A673 (cell line): ENCODE results near the gene VWA5B1. TPM values are rescaled to one million over a fixed set of nuclear protein-coding genes. Genes with fewer than 3 reads are reported as not detected.

Source experiments
- BruUV-seq: library from RNA; stranded (reverse); fragments of 400-500 nt; replicated peaks from 2 replicates; lab custom pipeline; 2021; lab: Mats Ljungman, UMichigan
- CTCF ChIA-PET: fragments of 300-600 bp; sonication (Branson Sonifier 250); formaldehyde crosslinking; loops from one replicate; lab custom pipeline; 2022; ENCODE audit warnings: antibody characterized with exemption; lab: Charles Lee
- POLR2A ChIA-PET: fragments of 300-600 bp; sonication (Branson Sonifier 250); formaldehyde crosslinking; loops from one replicate; lab custom pipeline; 2022; ENCODE audit warnings: antibody characterized with exemption; ENCODE audit not compliant: low non-redundant PET; lab: Charles Lee
- DNase-seq: peaks from one replicate; pipeline ENCODE4 v3.0.0-alpha.2; 2015; ENCODE audit warnings: low spot score
- H3K27ac ChIP-seq: fragments of 200-600 bp; sonication (generic); 2 replicates; pipeline ENCODE4 v1.5.1; 2016; ENCODE audit warnings: mixed run types, low read depth, mild to moderate bottlenecking, mixed read lengths, antibody characterized with exemption, low read length; ENCODE audit not compliant: poor library complexity, severe bottlenecking
- H3K27me3 ChIP-seq: fragments of 200-600 bp; sonication (generic); replicated peaks from 2 replicates; pipeline ENCODE4 v1.6.1; 2017; ENCODE audit warnings: mixed run types, low read depth, mild to moderate bottlenecking, mixed read lengths, antibody characterized with exemption, low read length; ENCODE audit not compliant: insufficient read depth, poor library complexity
- H3K36me3 ChIP-seq: fragments of 200-600 bp; sonication (generic); 2 replicates; pipeline ENCODE4 v1.6.1; 2016; ENCODE audit warnings: mixed run types, mild to moderate bottlenecking, mixed read lengths, antibody characterized with exemption, low read length; ENCODE audit not compliant: insufficient read depth, poor library complexity, severe bottlenecking
- H3K4me1 ChIP-seq: fragments of 200-600 bp; sonication (generic); 2 replicates; pipeline ENCODE4 v1.6.1; 2017; ENCODE audit warnings: mixed run types, mild to moderate bottlenecking, mixed read lengths, antibody characterized with exemption, low read length; ENCODE audit not compliant: insufficient read depth, poor library complexity, severe bottlenecking
- H3K4me3 ChIP-seq: fragments of 200-600 bp; sonication (generic); 2 replicates; pipeline ENCODE4 v1.5.1; 2016; ENCODE audit warnings: low read depth, mixed run types, mild to moderate bottlenecking, mixed read lengths, low read length; ENCODE audit not compliant: poor library complexity, severe bottlenecking
- H3K9me3 ChIP-seq: fragments of 200-600 bp; sonication (generic); 2 replicates; pipeline ENCODE4 v1.6.1; 2016; ENCODE audit warnings: mixed run types, low read depth, mild to moderate bottlenecking, mixed read lengths, antibody characterized with exemption, low read length; ENCODE audit not compliant: poor library complexity, severe bottlenecking
- CTCF ChIP-seq: fragments of 300-800, 200-600 bp; sonication (generic); conservative IDR thresholded peaks from 2 replicates; pipeline ENCODE4 v1.5.1; 2017; ENCODE audit warnings: low read depth, mild to moderate bottlenecking, antibody characterized with exemption, low read length, moderate library complexity, mixed read lengths
- EZH2 ChIP-seq: fragments of 200-600 bp; sonication (generic); IDR thresholded peaks from 2 replicates; pipeline ENCODE4 v1.6.1; 2017; ENCODE audit warnings: borderline replicate concordance, low read depth, mild to moderate bottlenecking, mixed read lengths, antibody characterized with exemption, low read length; ENCODE audit not compliant: poor library complexity, severe bottlenecking
- intact Hi-C: fragments of 100-400 bp; cut with micrococcal nuclease; formaldehyde crosslinking; loops from one replicate; pipeline ENCODE4 v1.10.0; 2022; ENCODE audit not compliant: unreplicated experiment
- total RNA-seq: library from RNA; stranded (reverse); gene quantifications from 2 replicates; pipeline ENCODE4 v1.2.3, GENCODE V29; 2021

The VWA5B1 gene
- total RNA-seq, 1 experiment from 2014 or later, result not detected

DNA sequence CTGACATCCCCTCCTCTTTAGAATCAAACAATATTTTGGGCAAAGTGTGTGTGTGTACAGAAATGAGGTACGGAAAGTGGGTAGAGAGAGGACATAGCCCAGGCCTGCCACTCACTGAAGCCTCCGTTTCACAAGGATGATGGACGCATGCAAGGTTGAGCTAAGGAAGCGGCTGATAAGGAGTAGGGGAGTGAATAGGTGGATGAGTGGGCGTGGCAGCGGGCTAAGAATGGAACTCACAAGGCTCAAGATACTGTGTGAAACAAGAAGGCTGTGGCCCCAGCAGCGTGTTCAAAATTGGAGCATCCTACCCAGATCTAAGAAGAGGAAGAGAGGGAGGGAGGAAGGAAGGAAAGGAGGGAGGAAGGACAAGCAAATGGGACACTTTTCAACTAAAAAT is 37.5 kb downstream of the VWA5B1 start:
- no peak overlapping the region for H3K4me3 ChIP-seq
- no peak for DNase-seq
- no peak overlapping the region for H3K27ac ChIP-seq
- H3K9me3 ChIP-seq, result no peaks in the 10 kb centered on the region
- intact Hi-C loops, result no loop called here
- H3K4me1 ChIP-seq, result no peaks in the 10 kb centered on the region
- CTCF ChIA-PET, result no interaction called here
- no peak for TF ChIP-seq CTCF
- no peak for TF ChIP-seq EZH2
- no peaks in the 10 kb centered on the region for H3K36me3 ChIP-seq
- POLR2A ChIA-PET, result no interaction called here
- H3K27me3 ChIP-seq, result peaks cover 23% of the 10 kb centered on the region
- BruUV-seq, result no TSS peak

DNA sequence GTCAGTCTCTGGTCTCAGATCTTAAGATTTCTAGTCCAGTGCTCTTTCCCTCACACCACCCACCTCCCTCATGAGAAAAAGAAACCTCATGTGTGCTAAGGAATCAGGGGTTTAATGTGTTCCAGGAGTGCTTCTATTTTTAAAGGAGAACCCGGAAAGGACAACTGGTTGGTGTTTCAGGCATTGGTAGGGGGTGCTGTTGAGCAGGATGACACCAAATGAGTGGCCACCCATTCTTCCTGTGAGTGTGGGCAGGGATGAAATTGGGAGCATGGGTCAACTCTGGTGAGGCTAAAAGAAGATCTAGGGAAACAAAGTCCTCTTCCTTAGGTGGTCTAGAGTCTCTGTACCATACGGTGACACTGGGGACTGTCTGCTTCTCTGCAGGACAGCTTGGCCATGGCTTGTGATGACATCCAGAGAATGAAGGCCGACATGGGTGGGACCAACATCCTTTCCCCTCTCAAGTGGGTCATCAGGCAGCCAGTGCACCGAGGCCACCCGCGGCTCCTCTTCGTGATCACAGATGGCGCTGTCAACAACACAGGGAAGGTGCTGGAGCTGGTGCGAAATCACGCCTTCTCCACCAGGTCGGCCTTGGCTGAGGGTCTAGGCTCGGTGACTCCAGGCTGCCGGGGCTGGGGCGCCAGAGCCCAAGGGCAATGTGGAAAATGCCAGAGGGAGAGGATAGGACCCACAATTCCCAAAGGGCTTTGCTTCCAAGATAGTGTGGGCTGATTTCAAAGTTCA is 39.3 kb downstream of the VWA5B1 start:
- Histone ChIP-seq H3K4me3 (no peak overlapping the region), H3K36me3 (no peaks in the 10 kb centered on the region), H3K9me3 (no peaks in the 10 kb centered on the region), H3K27me3 (peaks cover 9% of the 10 kb centered on the region), H3K4me1 (no peaks in the 10 kb centered on the region), H3K27ac (no peak overlapping the region)
- TF ChIP-seq CTCF, result peak; percentile 40
- no peak for TF ChIP-seq EZH2
- ChIA-PET POLR2A (no interaction called here), CTCF (no interaction called here)
- intact Hi-C loops, result no loop called here
- DNase-seq, result no peak
- BruUV-seq, result no TSS peak

GRCh38 chr1:20334103-20334502 is 43.4 kb downstream of the VWA5B1 start:
- BruUV-seq, result no TSS peak
- H3K27me3 ChIP-seq, result peaks cover 10% of the 10 kb centered on the region
- no peak overlapping the region for H3K4me3 ChIP-seq
- CTCF ChIA-PET, result no interaction called here
- intact Hi-C loops, result no loop called here
- no peak for DNase-seq
- no peaks in the 10 kb centered on the region for H3K36me3 ChIP-seq
- TF ChIP-seq EZH2, result no peak
- no peak overlapping the region for H3K27ac ChIP-seq
- H3K4me1 ChIP-seq, result no peaks in the 10 kb centered on the region
- POLR2A ChIA-PET, result no interaction called here
- no peaks in the 10 kb centered on the region for H3K9me3 ChIP-seq
